ENCODE results near the gene BIRC5.
"Not testable (repeated sequence)": the region's sequence is repeated elsewhere in the genome, so short reads cannot be mapped to it uniquely, and the experiment has no call there.

Gene BIRC5

GRCh38 chr17:78226055-78226758 is 12.2 kb downstream of the BIRC5 start:
- no peak for DNase-seq

GRCh38 chr17:78226759-78227454 is 12.9 kb downstream of the BIRC5 start:
- peak in 1 of 2 experiments; percentile 37 for DNase-seq

GRCh38 chr17:78227455-78227916 is 13.4 kb downstream of the BIRC5 start:
- no peak for DNase-seq

- no peak for DNase-seq
These were observed 14.1 kb downstream of the BIRC5 start for GRCh38 chr17:78228176-78228575.

- no peak for DNase-seq
These were observed 16.4 kb downstream of the BIRC5 start for GRCh38 chr17:78230252-78230962.

GRCh38 chr17:78230996-78231935 is 17.2 kb downstream of the BIRC5 start, which contains the start of gene TMEM235:
TSS of gene TMEM235 (plus strand) at chr17:78231631. CDS start at chr17:78232024, 393 bp downstream.
- no peak for DNase-seq

- DNase-seq = peak in 1 of 2 experiments; percentile 44
These were observed 18.2 kb downstream of the BIRC5 start for GRCh38 chr17:78231991-78232858.

- DNase-seq = no peak
These were observed 18.8 kb downstream of the BIRC5 start for GRCh38 chr17:78232859-78233173.

GRCh38 chr17:78233678-78234077 is 19.6 kb downstream of the BIRC5 start:
- no peak for DNase-seq

- DNase-seq = no peak
These were observed 20.3 kb downstream of the BIRC5 start for GRCh38 chr17:78234261-78234865.

GRCh38 chr17:78235022-78235421 is 21.0 kb downstream of the BIRC5 start:
- not testable (repeated sequence) for DNase-seq

GRCh38 chr17:78235885-78236284 is 21.8 kb downstream of the BIRC5 start:
- DNase-seq = no peak

GRCh38 chr17:78236362-78237127 is 22.5 kb downstream of the BIRC5 start:
- no peak for DNase-seq

GRCh38 chr17:78237401-78238012 is 23.5 kb downstream of the BIRC5 start:
- DNase-seq = no peak

GRCh38 chr17:78238823-78239488 is 24.9 kb downstream of the BIRC5 start:
- DNase-seq = no peak

- no peak for DNase-seq
These were observed 25.5 kb downstream of the BIRC5 start for GRCh38 chr17:78239489-78239931.

GRCh38 chr17:78240012-78240655 is 26.1 kb downstream of the BIRC5 start:
- DNase-seq = no peak

GRCh38 chr17:78240839-78241238 is 26.8 kb downstream of the BIRC5 start:
- DNase-seq = no peak

Data from activated T-cell treated with anti-CD3 and anti-CD28 coated beads, Interleukin-2, amount 50 U/mL, for 48 hours (primary cell).